ENCODE results near the gene ZSWIM7.

The ZSWIM7 gene

DNA sequence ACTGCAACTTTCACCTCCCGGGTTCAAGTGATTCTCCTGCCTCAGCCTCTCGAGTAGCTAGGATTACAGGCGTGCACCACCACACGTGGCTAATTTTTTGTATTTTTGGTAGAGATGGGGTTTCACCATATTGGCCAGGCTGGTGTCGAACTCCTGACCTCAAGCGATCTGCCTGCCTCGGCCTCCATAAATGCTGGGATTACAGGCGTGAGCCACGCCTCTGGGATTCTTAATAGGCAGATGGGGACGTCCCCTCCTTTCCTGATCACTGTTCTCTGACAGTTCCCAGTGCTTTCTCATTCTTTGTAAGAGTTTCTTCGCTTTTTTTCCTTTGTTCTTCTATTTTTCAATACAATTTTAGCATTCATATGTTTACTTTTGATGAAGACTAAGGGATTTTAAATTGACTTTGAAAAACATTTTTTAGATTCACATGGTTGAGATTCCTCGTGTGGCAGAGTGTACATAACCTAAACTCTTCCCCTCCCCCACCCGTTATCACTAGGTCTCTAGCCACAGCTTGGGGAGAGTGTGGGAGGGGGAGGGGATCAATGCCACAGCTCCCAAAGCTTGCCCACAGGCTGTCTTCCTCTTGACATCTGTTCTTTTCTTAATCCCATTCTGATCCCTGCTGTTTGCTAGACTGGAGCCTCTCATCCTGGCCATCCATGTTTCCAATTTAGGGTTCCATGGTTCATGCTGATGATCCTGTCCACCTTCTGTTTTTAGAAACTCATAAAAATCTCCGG lies 43.5 kb downstream of the ZSWIM7 start:
- TF ChIP-seq, protein P1, sequence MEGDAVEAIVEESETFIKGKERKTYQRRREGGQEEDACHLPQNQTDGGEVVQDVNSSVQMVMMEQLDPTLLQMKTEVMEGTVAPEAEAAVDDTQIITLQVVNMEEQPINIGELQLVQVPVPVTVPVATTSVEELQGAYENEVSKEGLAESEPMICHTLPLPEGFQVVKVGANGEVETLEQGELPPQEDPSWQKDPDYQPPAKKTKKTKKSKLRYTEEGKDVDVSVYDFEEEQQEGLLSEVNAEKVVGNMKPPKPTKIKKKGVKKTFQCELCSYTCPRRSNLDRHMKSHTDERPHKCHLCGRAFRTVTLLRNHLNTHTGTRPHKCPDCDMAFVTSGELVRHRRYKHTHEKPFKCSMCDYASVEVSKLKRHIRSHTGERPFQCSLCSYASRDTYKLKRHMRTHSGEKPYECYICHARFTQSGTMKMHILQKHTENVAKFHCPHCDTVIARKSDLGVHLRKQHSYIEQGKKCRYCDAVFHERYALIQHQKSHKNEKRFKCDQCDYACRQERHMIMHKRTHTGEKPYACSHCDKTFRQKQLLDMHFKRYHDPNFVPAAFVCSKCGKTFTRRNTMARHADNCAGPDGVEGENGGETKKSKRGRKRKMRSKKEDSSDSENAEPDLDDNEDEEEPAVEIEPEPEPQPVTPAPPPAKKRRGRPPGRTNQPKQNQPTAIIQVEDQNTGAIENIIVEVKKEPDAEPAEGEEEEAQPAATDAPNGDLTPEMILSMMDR (IDR thresholded peaks at IDR 0.05; ENCODE audit: low read depth, low read length) = no peak
- TF ChIP-seq POLR2A (IDR thresholded peaks at IDR 0.05; ENCODE audit: extremely low read depth, insufficient read length) = no peak
- TF ChIP-seq MYC (IDR thresholded peaks at IDR 0.05; ENCODE audit: low read depth, low read length) = no peak
- TF ChIP-seq, protein P2, sequence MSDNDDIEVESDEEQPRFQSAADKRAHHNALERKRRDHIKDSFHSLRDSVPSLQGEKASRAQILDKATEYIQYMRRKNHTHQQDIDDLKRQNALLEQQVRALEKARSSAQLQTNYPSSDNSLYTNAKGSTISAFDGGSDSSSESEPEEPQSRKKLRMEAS (IDR thresholded peaks at IDR 0.05; ENCODE audit: low read depth, low read length) = no peak
- H3K4me3 ChIP-seq (ENCODE audit: low read depth, low read length) = no peak overlapping the region
- peak; percentile 72 for DNase-seq (ENCODE audit: low read depth)

GRCh38 chr17:15954222-15954621 lies 45.3 kb downstream of the ZSWIM7 start:
- H3K4me3 ChIP-seq (ENCODE audit: low read depth, low read length) = no peak overlapping the region
- no peak for DNase-seq (ENCODE audit: low read depth)
- TF ChIP-seq, protein P1 (IDR thresholded peaks at IDR 0.05; ENCODE audit: low read depth, low read length) = no peak
- TF ChIP-seq POLR2A (IDR thresholded peaks at IDR 0.05; ENCODE audit: extremely low read depth, insufficient read length) (no peak), MYC (IDR thresholded peaks at IDR 0.05; ENCODE audit: low read depth, low read length) (no peak)
- TF ChIP-seq, protein P2 (IDR thresholded peaks at IDR 0.05; ENCODE audit: low read depth, low read length) = no peak

DNA sequence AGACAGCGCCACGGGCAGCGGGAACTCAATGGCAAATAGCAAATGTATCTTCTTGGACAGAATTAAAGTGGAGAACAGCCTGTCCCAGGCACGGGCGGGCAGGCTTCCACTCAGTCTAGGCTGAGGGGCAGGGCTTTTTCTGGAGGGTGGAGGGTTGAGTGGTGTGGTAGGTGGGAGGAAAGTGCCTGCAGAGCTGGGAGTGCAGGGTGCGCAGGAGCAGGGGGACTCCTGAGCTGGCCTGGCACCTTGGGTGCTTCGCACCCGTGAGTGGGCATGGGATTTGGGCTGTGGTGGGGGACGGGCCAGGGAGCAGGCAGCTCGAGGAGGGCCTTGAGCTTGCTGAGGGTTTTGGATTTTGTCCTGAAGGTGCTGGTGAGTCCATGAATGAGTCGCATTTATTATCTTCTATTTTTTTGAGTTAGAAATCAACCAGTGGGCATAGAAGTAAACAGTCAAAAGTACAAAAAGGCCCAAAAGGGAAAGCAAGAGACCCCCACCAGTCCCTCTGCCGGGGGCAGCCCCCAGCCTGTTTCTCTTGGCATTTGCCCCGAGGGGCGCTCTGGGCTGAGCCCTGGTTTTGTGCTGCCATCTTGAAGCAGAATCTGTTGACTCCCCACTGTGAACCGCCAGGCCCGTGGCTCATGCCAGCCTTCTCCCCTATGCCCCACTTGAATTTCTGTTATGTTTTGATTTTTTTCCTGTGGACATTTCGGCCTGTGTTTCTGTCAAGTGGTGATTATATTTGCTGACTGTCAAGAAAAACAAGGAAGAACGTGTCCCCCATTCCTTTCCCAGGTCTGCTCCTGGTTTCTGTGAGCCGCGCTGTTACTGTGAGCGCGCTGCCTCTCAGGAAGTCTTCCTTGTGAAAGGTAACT lies 46.4 kb downstream of the ZSWIM7 start:
- TF ChIP-seq MYC (IDR thresholded peaks at IDR 0.05; ENCODE audit: low read depth, low read length) (no peak), POLR2A (IDR thresholded peaks at IDR 0.05; ENCODE audit: extremely low read depth, insufficient read length) (no peak)
- TF ChIP-seq, protein P1 (IDR thresholded peaks at IDR 0.05; ENCODE audit: low read depth, low read length) = no peak
- TF ChIP-seq, protein P2 (IDR thresholded peaks at IDR 0.05; ENCODE audit: low read depth, low read length) = no peak
- H3K4me3 ChIP-seq (ENCODE audit: low read depth, low read length) = no peak overlapping the region
- DNase-seq (ENCODE audit: low read depth) = no peak

DNA sequence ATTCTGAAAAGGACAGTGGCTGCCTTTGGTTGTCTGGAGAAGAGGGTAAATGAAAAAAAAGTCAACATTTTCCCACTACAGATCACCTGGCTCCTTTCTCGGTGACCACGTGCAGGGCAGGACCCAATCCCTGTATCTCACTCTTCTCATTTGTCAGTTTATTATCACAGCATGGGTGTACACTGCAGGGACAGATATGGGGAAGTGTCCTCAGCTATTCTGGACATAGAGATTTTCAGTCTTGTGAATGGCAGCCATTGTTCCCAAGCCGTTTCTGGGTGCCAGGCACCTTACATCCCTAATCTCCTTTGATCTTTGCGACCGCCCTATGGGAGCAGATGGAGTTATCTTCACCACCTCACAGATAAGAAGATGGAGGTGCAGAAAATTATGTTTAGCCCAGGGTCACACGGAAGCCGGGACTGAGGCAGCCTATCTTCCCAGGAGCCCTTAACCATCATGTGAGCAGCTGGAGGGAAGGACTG lies 47.4 kb downstream of the ZSWIM7 start:
- TF ChIP-seq MYC (IDR thresholded peaks at IDR 0.05; ENCODE audit: low read depth, low read length) (no peak), POLR2A (IDR thresholded peaks at IDR 0.05; ENCODE audit: extremely low read depth, insufficient read length) (no peak)
- TF ChIP-seq, protein P2 (IDR thresholded peaks at IDR 0.05; ENCODE audit: low read depth, low read length) = no peak
- TF ChIP-seq, protein P1 (IDR thresholded peaks at IDR 0.05; ENCODE audit: low read depth, low read length) = no peak
- no peak overlapping the region for H3K4me3 ChIP-seq (ENCODE audit: low read depth, low read length)
- DNase-seq (ENCODE audit: low read depth) = no peak

DNA sequence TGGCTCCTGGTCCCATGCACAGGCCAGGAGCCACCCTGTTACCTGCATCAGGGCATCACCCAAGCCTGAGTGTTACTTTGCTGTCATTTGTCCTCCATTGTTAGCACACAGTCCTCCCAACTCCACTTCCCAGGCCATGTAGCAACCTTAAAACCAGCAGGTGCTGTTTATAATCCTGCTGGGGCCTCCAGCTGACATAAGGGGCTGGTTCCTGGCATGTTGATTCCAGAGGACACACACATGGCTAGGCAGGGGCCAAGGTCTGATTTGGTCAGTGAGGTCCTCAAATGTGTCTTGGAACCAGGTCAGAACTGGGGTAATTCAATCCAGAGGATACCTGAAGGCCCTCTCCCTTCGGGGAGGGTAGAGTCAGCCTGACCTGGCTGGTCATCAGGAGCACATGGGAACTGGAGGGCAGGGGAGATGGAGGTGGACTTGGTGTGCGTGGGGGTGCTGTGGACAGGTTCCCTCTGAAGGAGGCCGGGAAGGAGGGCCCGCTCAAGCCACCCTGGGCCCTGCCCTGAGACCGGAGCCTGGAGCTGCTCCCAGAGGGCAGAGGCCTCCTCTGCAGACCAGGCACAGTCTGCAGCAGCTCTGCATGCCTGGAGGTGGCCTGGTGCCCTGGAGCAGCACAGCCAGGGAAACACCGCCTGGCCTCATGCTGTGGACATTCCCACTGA lies 48.0 kb downstream of the ZSWIM7 start:
- H3K4me3 ChIP-seq (ENCODE audit: low read depth, low read length) = no peak overlapping the region
- TF ChIP-seq, protein P1 (IDR thresholded peaks at IDR 0.05; ENCODE audit: low read depth, low read length) = no peak
- no peak for TF ChIP-seq POLR2A (IDR thresholded peaks at IDR 0.05; ENCODE audit: extremely low read depth, insufficient read length)
- TF ChIP-seq MYC (IDR thresholded peaks at IDR 0.05; ENCODE audit: low read depth, low read length) = no peak
- TF ChIP-seq, protein P2 (IDR thresholded peaks at IDR 0.05; ENCODE audit: low read depth, low read length) = no peak
- DNase-seq (ENCODE audit: low read depth) = no peak

Measured in NB4 (cell line).